Stimulated activated CD4-positive, alpha-beta T cell treated with anti-CD3 and anti-CD28 coated beads, Interleukin-15, amount 100 ng/mL, for 1 hour (primary cell): Measurements from ENCODE around the gene RACK1.
"Not testable (repeated sequence)": the region's sequence is repeated elsewhere in the genome, so short reads cannot be mapped to it uniquely, and the experiment has no call there.

Experiments used
- DNase-seq, 2 donors: peaks; one replicate each; pipeline ENCODE4 v3.0.0-alpha.2; 2020; ENCODE audit warnings: low read depth in 1 of 2, low spot score in 1 of 2

The RACK1 gene

DNA sequence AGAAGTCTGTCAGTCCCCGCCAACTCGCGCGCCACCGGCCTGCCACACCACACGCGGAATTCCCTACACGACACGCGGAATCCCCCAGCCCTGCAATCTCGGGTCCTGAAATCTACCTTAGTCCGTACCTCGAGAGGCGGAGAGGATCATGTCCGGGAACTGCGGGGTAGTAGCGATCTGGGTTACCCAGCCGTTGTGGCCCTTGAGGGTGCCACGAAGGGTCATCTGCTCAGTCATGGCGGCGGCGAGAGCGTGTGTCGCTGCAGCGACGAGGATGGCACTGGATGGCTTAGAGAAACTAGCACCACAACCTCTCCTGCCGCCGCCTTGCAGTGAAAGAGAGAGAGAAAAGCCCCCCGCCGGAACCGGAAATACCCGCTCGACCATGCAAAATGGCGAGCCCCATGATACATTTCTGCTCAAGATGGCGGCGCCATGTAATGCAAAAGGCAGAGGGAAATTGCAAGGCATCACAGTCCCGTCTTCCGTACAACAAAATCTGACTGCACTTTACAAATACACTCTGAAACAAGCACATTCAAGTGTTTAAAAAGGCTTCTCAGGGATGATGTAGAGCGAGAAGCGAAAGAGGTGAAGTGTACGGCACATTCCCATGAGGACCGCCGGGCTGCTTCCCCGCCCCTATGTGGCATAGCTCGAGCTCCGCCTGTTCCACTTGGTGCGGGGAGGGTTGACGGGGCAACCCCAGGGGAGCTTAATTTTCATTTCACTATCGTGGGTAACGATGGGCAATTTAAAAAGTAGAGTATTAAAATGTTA lies at the start of gene RACK1:
RACK1 (minus strand) TSS at position 343 of the 780 bp plus-strand sequence; CDS start at position 237, 106 bp downstream.
- peak; percentile 73 to 78 for DNase-seq

DNA sequence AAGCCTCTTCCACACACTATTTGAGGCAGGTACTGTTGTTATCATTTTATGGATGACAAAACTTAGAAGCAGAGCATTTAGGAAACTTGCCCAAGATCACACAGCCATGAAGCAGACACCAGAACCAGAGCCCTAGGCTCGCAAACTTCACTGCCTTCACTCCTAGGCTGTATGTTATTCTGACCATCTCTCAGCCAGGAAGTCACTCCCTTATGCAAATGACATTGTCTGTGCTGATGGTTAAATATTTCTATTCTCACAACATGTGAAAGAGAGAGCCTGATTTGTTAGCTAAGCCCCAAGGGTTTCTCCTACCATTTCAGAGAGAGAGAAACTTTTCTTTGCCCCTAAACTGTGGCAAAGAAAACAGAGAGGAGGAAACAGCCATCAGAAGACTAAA lies 43.6 kb upstream of the RACK1 start:
- DNase-seq: not testable (repeated sequence)

GRCh38 chr5:181285962-181286705 lies 42.4 kb upstream of the RACK1 start:
- not testable (repeated sequence) for DNase-seq

GRCh38 chr5:181283841-181284755 lies 40.4 kb upstream of the RACK1 start:
- not testable (repeated sequence) for DNase-seq

- no peak for DNase-seq
Observed at GRCh38 chr5:181283347-181283746, 39.6 kb upstream of the RACK1 start.

GRCh38 chr5:181282874-181283273 lies 39.2 kb upstream of the RACK1 start:
- no peak for DNase-seq

DNA sequence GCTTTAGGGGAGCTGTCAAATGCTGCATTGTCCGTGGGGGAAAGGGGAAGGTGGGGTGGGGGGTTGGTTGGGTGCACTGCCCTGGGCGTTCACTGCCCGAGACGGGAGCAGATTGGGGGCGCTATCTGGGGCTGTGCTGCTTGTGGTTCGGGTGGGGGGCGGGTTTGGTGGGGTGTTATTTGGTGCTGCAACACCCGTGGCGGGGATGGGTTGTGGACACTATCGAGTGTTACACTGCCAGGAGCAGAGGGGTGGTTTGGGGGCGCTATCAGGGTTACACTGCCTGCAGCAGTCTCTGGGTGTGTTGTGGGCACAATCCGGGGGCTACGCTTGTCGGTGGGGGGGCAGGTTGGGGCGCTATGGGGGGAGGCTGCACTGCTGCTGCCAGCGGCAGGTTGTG lies 38.7 kb upstream of the RACK1 start:
- not testable (repeated sequence) for DNase-seq

DNA sequence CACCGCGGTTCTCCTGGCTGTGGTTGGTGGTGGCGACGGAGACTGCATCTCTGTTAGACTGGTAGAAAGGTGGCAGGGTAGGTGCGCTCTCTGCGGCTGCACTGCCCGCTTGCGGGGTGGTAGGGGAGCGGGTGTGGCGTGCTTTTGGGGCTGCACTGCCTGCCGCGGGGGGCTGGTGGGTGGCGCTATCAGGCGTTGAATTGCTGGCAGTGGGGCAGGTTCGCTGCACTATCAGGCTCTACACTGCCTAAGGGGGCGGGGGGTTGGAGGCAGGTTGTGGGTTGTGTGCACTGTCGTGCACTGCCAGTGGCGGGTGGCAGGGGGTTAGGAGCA lies 38.2 kb upstream of the RACK1 start:
- no peak for DNase-seq

DNA sequence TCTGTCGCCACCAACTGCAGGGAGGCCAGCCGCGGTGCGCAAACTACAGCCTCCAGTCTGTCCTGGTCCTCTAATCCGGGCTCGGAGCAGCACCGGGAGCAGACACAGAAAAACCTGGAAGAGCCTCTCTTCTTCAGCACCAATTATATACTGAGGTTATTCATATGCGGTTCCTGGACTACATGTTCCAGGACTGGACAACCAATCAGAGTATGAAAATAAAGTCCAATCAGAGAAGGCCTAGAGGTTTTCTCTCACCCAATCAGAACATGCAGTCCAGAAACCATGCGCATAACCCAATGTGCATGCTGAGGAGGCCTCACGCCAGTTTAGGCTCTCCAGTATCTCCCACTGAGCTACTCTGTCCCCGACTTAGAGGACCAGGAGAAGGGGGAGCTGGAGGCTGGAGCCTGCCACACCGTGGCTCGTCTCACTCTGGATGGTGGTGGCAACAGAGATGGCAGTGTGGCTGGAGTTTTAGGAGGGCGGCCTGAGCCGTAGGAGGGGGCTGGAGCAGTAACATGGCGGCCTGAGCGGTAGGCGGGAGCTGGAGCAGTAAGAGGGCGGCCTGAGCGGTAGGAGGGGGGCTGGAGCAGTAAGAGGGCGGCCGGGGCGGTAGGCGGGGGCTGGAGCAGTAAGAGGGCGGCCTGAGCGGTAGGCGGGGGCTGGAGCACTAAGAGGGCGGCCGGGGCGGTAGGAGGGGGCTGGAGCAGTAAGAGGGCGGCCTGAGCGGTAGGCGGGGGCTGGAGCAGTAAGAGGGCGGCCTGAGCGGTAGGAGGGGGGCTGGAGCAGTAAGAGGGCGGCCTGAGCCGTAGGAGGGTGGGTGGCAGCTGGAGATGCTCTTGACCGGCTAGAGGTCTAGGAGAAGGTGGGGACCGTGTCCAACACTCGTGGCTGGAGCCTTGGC lies 37.6 kb upstream of the RACK1 start:
- DNase-seq: no peak

GRCh38 chr5:181280251-181280762 lies 36.6 kb upstream of the RACK1 start:
- DNase-seq: no peak

DNA sequence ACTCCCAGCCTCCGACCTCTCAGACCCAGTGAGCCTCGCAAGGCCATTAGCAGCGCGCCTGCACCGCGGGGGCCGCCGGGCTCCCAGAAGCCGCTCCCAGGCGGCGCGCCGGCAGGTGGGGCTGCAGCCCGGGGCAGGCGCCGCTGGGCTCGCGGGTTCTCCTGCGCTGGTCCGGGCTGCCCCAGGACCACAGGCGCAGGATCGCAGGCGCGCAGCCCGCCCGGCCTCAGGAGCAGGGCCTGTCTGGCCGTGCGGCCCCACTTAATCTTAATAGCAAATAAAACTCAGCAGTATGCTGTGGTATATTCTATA lies 29.7 kb upstream of the RACK1 start:
- DNase-seq: not testable (repeated sequence)

DNA sequence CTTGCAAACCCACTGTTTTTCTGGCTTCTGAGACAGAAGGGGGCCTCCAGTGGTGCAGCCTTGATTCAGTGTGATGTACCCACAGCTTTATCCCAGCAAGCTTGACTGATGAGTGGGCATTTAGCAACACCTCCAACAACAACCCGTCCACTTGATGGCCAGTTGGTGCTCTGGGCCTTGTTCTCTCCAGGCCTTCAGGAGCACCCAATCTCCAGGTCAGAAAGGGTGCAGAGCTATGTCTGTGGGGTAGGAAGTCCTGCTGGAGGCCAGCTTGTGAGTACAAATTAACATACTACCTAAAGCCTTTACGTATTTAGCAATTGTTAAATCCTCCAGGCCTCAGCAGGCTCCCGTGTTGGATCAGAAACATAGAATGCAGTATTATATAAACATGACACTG lies 27.4 kb upstream of the RACK1 start:
- no peak for DNase-seq

DNA sequence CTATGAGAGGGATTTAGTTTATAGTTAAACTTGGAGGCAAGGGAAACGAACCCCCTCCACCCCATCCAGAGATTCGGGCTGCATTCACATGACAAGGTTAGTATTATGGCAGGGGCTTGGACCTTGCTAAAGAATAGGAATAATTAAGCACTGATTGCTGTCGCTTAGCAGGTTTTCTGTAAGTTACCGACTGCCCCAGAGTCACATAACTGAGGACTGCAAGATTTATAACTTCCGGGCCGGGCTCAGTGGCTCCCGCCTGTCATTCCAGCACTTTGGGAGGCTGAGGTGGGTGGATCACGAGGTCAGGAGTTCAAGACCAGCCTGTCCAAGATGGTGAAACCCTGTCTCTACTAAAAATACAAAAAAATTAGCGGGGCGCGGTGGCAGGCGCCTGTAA lies 24.2 kb upstream of the RACK1 start:
- not testable (repeated sequence) for DNase-seq

GRCh38 chr5:181267291-181267904 lies 23.7 kb upstream of the RACK1 start:
- DNase-seq: not testable (repeated sequence)

DNA sequence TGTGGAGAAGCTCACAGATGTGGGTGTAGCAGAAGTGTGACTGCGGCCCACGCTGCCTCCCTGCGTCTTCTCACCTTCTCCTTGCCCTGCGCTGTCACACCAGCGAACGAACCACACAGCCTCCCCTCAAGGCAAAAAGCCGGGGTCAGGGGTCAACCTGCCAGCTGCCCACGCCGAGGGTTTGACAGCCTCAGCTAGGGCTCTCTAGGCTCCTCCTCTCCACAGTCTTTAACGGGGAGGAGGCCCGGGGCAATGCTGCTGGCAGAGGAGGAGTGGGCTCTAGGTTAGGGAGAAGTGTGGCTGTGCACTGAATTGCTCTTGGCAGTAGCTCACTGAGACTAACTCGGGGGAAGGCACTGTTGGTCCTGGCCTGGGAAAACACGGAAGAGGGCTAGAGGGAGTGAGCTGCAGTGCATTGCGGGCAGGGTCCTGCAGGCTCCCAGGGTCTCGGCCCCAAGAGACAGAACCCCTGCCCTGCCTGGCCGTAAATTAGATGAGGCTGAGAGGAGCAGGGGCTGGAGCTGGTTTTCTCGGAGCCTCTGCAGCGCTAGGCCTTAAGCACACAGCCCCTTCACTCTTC lies 21.5 kb upstream of the RACK1 start:
- no peak for DNase-seq

- DNase-seq: no peak
Observed at GRCh38 chr5:181263633-181264032, 19.9 kb upstream of the RACK1 start.

GRCh38 chr5:181261320-181262049 lies 17.8 kb upstream of the RACK1 start:
- DNase-seq: peak; percentile 60 to 63

DNA sequence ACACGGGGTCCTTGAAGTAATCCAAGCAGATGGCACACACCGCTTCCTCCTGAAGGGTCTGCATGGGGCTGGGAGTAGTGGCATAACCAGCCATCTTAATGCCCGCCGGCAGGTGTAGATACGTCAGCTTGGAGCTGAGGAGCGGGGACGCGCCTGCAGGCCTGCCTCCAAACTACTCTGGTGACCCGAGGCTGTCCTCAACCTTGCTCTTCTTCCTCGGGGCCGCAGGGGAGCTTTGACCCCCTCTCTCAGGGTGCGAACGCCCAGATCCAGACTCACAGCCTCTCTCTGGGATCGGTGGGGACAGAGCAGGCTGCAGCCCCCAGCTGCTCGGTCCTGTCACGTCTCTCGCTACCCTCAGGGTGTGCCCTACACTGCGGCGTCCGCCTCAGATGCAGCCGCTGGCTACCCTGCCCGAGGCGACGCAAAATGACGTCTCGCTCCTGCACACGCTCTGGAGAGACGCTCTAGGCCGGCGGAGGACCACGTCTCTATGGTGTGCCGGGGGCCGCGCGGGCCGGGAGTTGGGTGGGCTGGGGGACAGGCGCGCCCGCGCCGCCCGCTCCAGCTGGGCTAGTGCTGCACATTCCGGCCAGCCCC lies 17.1 kb upstream of the RACK1 start, which contains the start of gene TRIM52:
TRIM52 (minus strand) TSS at position 424 of the 600 bp plus-strand sequence; CDS start at position 94, 330 bp downstream.
- peak; percentile 77 to 83 for DNase-seq
